ENCODE data around the gene FFAR3.

DNA sequence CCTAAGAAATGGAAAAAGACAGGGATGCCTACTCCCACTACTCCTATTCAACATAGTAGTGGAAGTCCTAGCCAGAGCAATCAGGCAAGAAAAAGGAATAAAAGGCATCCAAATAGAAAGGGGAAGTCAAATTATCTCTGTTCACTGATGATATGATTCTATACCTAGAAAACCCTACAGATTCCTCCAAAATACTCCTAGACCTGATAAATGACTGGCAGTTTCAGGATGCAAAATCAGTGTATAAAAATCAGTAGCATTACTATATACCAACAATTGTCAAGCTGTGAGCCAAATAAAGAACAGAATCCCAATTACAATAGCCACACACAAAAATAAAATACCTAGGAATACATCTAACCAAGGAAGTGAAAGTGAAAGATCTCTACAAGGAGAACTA is 11.3 kb downstream of the FFAR3 start:
- TF ChIP-seq CTCF (optimal IDR thresholded peaks at IDR 0.05 in 1 of 3, IDR thresholded peaks at IDR 0.05 in 1 of 3, conservative IDR thresholded peaks at IDR 0.05 in 1 of 3; ENCODE audit: extremely low read depth in 1 of 3, insufficient read depth in 2 of 3, low read length in 3 of 3) (no peak), EZH2 (IDR thresholded peaks at IDR 0.05; ENCODE audit: low read length) (no peak)
